ENCODE data around the gene SCN2A.

- TF ChIP-seq POLR2AphosphoS5 (IDR thresholded peaks at IDR 0.05; ENCODE audit: borderline replicate concordance, low read depth, low read length), result no peak
- no peak for TF ChIP-seq EZH2 (IDR thresholded peaks at IDR 0.05)
These were observed 9.0 kb downstream of the SCN2A start for GRCh38 chr2:165248238-165248637.

All from SK-N-MC (cell line).